Erythroblast (primary cell): ENCODE measurements around the gene TACC3.
A peak's percentile ranks its signal among the peaks of the same experiment; 100 is the strongest.

Source experiments
- DNase-seq, 2 experiments: peaks; one replicate each; lab custom pipeline; 2025; lab: John Stamatoyannopoulos, UW
- GATA1 ChIP-seq: IDR thresholded peaks from 2 replicates; pipeline ENCODE4 v1.6.1; 2011; ENCODE audit warnings: low read depth, mild to moderate bottlenecking, control low read depth, low read length, moderate library complexity
- POLR2A ChIP-seq: IDR thresholded peaks from 2 replicates; pipeline ENCODE4 v1.6.1; 2011; ENCODE audit warnings: mild to moderate bottlenecking, low read length

The TACC3 gene

GRCh38 chr4:1759818-1760223 is 38.5 kb downstream of the TACC3 start:
- TF ChIP-seq GATA1, result no peak
- TF ChIP-seq POLR2A, result no peak
- DNase-seq, result no peak

GRCh38 chr4:1760521-1761071 is 39.3 kb downstream of the TACC3 start:
- TF ChIP-seq POLR2A (no peak), GATA1 (no peak)
- no peak for DNase-seq

GRCh38 chr4:1761130-1761689 is 39.9 kb downstream of the TACC3 start:
- DNase-seq, result no peak
- TF ChIP-seq POLR2A, result no peak
- TF ChIP-seq GATA1, result no peak

GRCh38 chr4:1762264-1763010 is 41.1 kb downstream of the TACC3 start:
- DNase-seq, result no peak
- TF ChIP-seq POLR2A, result no peak
- TF ChIP-seq GATA1, result no peak

DNA sequence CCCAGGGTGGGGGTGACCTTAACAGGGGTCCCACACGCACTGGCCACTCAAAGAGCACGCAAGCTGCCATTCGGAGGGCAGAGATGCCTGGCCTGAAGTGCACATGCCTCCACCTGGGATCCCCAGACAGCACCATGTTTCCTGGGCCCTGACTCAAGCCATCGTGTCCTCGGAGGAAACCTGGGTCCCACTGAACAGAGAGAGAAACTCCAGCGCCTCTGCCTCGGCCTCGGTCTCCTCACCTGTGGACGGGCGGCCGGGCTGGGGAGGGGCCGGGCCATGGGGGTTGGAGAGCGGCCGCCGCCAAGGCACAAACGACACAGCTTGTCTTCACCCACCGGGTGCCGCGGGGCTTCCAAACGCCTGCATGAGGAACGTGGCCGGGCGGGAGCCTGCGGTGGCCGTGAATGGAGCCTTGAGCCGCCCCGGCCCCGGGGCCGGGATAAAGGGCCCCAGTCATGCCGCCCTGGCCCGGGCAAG is 41.8 kb downstream of the TACC3 start:
- TF ChIP-seq POLR2A, result no peak
- TF ChIP-seq GATA1, result no peak
- DNase-seq, result no peak

DNA sequence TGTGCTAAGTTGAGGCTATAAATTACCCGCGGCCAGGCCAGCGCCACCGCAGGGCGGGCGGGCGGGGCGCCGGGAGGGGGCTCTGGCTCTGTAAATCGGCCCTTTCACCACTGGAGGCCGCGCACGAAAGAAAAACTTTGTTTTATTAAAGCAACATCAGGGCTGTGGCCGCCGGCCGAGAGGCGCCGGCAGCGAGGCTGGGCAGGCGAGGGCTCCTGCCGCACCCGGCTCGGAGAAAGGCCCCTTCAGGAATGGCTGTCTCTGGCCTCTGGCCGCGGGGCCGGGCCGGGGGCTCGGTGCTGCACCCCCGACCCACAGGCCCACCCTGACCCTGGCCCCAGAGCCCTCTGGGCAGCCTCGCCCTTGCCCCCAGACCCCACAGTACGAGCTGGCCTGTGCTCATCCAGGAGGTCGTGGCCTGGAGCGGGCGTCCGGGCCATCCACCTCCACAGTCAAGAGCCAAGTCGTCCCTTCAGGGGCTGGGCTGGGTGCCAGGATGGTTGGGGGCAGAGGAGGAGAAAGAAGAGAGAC is 42.3 kb downstream of the TACC3 start:
- DNase-seq, result peak; percentile 44 to 51
- TF ChIP-seq GATA1 (no peak), POLR2A (no peak)

- no peak for DNase-seq
- TF ChIP-seq POLR2A (no peak), GATA1 (no peak)
Observed at GRCh38 chr4:1764670-1765069, 43.3 kb downstream of the TACC3 start.

GRCh38 chr4:1765409-1766072 is 44.2 kb downstream of the TACC3 start:
- TF ChIP-seq GATA1 (no peak), POLR2A (no peak)
- no peak for DNase-seq

DNA sequence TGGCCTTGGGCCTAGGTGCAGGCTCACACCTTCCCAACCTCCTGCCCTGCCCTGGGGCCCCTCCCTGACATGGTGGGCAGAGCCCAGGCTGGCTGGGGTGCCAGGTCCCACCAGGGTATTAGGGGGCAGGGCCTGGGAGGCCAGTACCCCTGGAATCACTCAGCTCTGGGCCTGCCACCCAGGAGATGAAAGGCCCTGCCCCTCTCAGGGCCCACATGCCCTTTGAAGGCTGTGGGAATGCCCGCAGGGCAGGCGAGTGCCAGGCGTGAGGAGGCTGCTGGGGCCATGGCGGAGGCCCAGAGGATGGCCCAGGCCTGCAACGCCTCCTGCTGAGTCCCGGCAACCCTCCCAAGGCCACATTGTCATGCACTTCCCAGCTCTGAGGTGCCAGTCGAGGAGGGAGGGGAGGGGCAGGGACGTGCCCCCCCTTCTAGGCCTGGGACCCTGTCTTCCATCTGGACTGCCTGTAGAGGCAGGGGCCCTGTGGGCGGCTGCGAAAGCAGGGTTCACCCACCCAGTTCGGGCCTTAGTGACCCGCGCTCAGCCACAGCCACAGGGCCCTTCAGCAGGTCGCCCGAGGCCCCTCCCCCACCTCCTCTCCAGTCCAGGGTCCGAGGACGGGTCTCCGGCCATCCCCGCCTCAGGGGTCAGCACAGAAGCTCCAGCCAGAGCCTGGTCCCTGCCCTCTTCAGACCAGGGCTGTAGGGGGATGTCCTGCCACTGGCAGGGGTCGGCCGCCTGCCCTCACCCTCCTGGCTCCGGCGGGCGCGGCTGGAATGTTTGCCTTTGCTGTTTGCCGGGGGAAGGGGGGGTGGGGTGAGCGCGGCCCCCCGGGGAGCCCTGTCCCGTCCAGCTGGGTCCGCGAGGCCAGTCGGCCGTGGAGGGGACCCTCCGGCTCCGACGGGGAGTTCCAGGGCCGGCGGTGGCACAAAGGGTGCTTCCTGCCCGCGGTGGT is 45.1 kb downstream of the TACC3 start:
- TF ChIP-seq GATA1, result no peak
- TF ChIP-seq POLR2A, result no peak
- DNase-seq, result no peak

GRCh38 chr4:1767061-1767769 is 45.9 kb downstream of the TACC3 start:
- TF ChIP-seq GATA1 (no peak), POLR2A (no peak)
- peak; percentile 33 to 34 for DNase-seq

DNA sequence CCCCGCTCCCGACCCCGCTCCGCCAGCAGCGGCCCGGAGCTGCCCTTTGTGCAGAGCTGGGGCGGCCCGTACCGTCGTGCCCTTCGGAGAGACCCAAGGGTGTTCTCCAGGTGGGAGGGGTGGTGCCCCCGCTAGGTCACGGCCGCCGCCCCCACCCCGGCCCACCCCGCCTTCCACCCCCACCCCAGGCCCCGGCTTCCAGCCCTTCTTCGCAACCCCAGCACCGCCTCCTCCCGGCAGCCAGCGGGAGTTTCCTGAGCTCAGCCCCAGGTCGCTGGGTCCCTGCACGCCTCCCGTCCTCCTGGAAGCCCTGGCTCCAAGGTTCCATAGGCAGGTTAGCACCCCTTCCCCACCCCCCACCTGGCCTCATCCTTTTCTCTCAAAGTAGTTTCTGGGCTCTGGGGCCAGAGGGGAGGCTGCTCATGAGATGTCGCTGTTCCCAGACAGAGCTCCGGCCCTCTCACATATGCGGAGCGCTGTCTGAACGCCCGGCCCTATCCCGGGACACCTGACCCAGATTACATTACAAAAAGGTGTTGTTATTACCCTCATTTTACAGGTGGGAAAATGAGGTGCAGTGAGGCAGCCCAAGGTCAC is 46.5 kb downstream of the TACC3 start:
- DNase-seq, result peak; percentile 38 to 47
- TF ChIP-seq POLR2A (no peak), GATA1 (no peak)

- no peak for DNase-seq
Observed at GRCh38 chr4:1768367-1769034, 47.2 kb downstream of the TACC3 start.

More at GRCh38 chr4:1768367-1769034, 47.2 kb downstream of the TACC3 start:
- TF ChIP-seq POLR2A (no peak), GATA1 (no peak)
